ENCODE measurements around the gene PRR33.
A peak's percentile ranks its signal among the peaks of the same experiment; 100 is the strongest.

PRR33 gene

DNA sequence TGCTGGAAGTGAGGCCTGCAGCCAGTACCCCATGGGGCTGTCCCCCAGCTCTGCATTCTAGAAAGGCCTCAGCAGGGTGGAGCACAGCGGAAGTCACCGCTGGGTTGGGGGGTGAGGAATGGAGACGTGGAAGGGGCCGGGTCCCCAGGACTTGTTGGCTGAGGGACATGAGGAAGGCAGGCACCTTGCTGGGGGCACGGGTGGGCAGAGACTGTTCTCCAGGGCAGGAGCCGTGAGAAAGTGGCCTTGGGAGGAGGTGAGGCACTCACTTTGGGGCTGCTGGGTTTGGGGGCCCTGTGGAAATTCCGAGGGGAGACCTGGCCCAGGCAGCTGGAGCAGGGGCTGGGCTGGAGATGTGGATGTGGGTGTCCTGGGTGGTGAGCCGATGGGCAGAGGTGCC is 47.9 kb downstream of the PRR33 start:
- no peak overlapping the region for H3K4me3 ChIP-seq
- peak overlapping the region in 1 of 2 donors; percentile 37 for H3K27ac ChIP-seq
- no peak for TF ChIP-seq CTCF (IDR thresholded peaks at IDR 0.05)
- DNase-seq (ENCODE audit: low spot score): no peak

DNA sequence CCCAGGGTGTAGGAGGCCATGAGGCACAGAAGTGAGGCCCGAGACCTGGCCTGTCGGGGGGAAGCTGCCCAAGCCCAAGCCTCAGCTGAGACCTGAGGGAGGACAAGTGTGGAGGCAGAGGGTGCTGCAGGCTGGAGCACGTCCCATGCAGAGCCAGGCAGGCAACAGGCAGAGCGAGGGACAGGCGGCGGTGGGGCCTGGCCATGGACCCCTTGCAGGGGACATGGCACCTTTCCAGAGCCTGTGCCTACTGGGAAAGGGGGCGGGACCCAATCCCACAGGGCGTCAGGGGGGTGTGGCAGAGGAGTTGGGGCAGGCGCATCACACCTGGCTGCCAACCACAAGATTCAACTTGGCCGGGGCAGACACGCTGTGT is 48.6 kb downstream of the PRR33 start:
- no peak for DNase-seq (ENCODE audit: low spot score)
- no peak overlapping the region for H3K4me3 ChIP-seq
- no peak for TF ChIP-seq CTCF (IDR thresholded peaks at IDR 0.05)
- H3K27ac ChIP-seq: no peak overlapping the region

DNA sequence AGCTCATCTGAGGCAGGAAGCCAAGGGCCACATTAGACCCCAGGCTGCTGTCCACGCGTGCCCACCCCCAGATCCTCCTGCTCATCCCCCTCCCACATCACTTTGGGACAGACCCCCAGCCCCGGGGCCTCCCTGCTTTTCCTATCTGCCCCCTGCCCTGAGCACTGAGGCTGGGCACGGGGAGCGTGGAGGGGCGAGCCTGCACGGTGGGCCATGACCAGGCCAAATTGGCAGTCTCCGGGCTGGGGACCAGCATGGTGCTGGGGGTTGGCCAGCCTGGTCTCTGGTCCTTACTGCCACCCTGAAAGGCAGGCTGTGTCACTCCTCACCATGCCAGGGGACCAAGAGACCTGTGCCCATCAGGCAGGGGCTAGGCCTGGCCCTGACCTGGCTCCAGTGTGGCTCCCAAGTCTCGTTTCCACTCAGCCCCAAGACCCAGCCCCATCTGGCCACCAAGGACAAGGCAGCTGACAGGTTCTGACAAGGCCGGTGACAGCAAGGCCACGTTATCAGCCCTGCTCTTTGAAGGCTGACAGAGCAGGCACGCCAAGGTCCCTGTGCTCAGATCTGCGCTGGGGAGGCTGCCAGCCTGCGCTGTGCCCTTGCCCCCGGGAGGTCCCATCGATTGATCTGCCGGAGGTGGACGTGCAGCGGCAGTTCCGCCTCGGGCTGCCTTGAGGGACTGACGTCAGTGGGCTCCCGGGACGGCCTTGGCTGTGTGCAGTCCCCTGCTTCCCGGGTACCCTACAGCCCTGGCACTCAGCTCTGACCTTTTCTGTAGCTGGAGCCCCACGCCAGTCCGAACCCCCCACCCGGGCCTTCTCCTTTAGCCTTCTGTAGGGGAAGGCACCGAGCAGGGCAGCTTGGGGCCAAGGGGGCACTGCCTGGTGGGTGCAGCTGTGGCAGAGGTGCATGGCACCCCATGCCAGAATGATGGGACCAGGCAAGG is 49.3 kb downstream of the PRR33 start:
- Histone ChIP-seq H3K27ac (no peak overlapping the region), H3K4me3 (no peak overlapping the region)
- no peak for DNase-seq (ENCODE audit: low spot score)
- TF ChIP-seq CTCF (IDR thresholded peaks at IDR 0.05): no peak

- no peak overlapping the region for H3K27ac ChIP-seq
- DNase-seq (ENCODE audit: low spot score): no peak
- no peak overlapping the region for H3K4me3 ChIP-seq
- TF ChIP-seq CTCF (IDR thresholded peaks at IDR 0.05): no peak
These were observed 50.1 kb downstream of the PRR33 start for GRCh38 chr11:1841511-1842148.

- no peak for DNase-seq (ENCODE audit: low spot score)
These were observed 50.8 kb downstream of the PRR33 start for GRCh38 chr11:1840780-1841480.

More at GRCh38 chr11:1840780-1841480, 50.8 kb downstream of the PRR33 start:
- Histone ChIP-seq H3K27ac (no peak overlapping the region), H3K4me3 (no peak overlapping the region)
- TF ChIP-seq CTCF (IDR thresholded peaks at IDR 0.05): no peak
